IPS-20b (cell line): Measurements from ENCODE around the gene APOM.

ENCODE experiments used
- H3K27ac ChIP-seq: one replicate; pipeline ENCODE4 v1.5.1; 2013; ENCODE audit warnings: low read length
- H3K27me3 ChIP-seq: 2 replicates; pipeline ENCODE4 v1.6.1; 2013; ENCODE audit warnings: mild to moderate bottlenecking, low read length, inconsistent platforms; ENCODE audit not compliant: insufficient read depth
- H3K36me3 ChIP-seq: 2 replicates; pipeline ENCODE4 v1.6.1; 2013; ENCODE audit warnings: low read depth, mild to moderate bottlenecking, inconsistent platforms, low read length, moderate library complexity; ENCODE audit not compliant: insufficient read depth
- H3K4me1 ChIP-seq: 2 replicates; pipeline ENCODE4 v1.6.1; 2013; ENCODE audit warnings: mild to moderate bottlenecking, control low read depth, inconsistent platforms, low read length, moderate library complexity; ENCODE audit not compliant: insufficient read depth
- H3K4me3 ChIP-seq: 2 replicates; pipeline ENCODE4 v1.5.1; 2013; ENCODE audit warnings: mild to moderate bottlenecking, low read length, inconsistent platforms
- H3K9ac ChIP-seq: 2 replicates; pipeline ENCODE4 v1.6.1; 2013; ENCODE audit warnings: low read depth, mild to moderate bottlenecking, inconsistent platforms, low read length, moderate library complexity
- H3K9me3 ChIP-seq: 2 replicates; pipeline ENCODE4 v1.6.1; 2013; ENCODE audit warnings: mild to moderate bottlenecking, low read depth, low read length, inconsistent platforms; ENCODE audit not compliant: insufficient read depth

The APOM gene

GRCh38 chr6:31632279-31632946 is 23.3 kb upstream of the APOM start:
- peaks cover 100% of the 10 kb centered on the region for H3K36me3 ChIP-seq
- no peak overlapping the region for H3K4me3 ChIP-seq
- no peaks in the 10 kb centered on the region for H3K27me3 ChIP-seq
- no peaks in the 10 kb centered on the region for H3K9me3 ChIP-seq
- no peaks in the 10 kb centered on the region for H3K4me1 ChIP-seq
- no peak overlapping the region for H3K9ac ChIP-seq
- H3K27ac ChIP-seq, result no peak overlapping the region

- H3K4me3 ChIP-seq, result no peak overlapping the region
- no peaks in the 10 kb centered on the region for H3K27me3 ChIP-seq
- no peak overlapping the region for H3K9ac ChIP-seq
- no peak overlapping the region for H3K27ac ChIP-seq
- H3K36me3 ChIP-seq, result peaks cover 99% of the 10 kb centered on the region
- H3K9me3 ChIP-seq, result no peaks in the 10 kb centered on the region
- no peaks in the 10 kb centered on the region for H3K4me1 ChIP-seq
These were observed 22.2 kb upstream of the APOM start for GRCh38 chr6:31633447-31633846.

- Histone ChIP-seq H3K9me3 (no peaks in the 10 kb centered on the region), H3K36me3 (peaks cover 97% of the 10 kb centered on the region), H3K4me3 (no peak overlapping the region), H3K4me1 (no peaks in the 10 kb centered on the region), H3K27me3 (no peaks in the 10 kb centered on the region), H3K9ac (no peak overlapping the region), H3K27ac (no peak overlapping the region)
These were observed 21.6 kb upstream of the APOM start for GRCh38 chr6:31634131-31634530.

GRCh38 chr6:31634969-31635575 is 20.6 kb upstream of the APOM start:
- Histone ChIP-seq H3K27me3 (no peaks in the 10 kb centered on the region), H3K9me3 (no peaks in the 10 kb centered on the region), H3K4me1 (no peaks in the 10 kb centered on the region), H3K9ac (no peak overlapping the region), H3K36me3 (peaks cover 97% of the 10 kb centered on the region), H3K4me3 (no peak overlapping the region), H3K27ac (no peak overlapping the region)

- Histone ChIP-seq H3K27ac (no peak overlapping the region), H3K9me3 (no peaks in the 10 kb centered on the region), H3K4me3 (no peak overlapping the region), H3K36me3 (peaks cover 97% of the 10 kb centered on the region), H3K4me1 (no peaks in the 10 kb centered on the region), H3K9ac (no peak overlapping the region), H3K27me3 (no peaks in the 10 kb centered on the region)
These were observed 18.7 kb upstream of the APOM start for GRCh38 chr6:31636698-31637596.

GRCh38 chr6:31639043-31639442 is 16.7 kb upstream of the APOM start:
- H3K27me3 ChIP-seq, result no peaks in the 10 kb centered on the region
- H3K4me1 ChIP-seq, result no peaks in the 10 kb centered on the region
- no peak overlapping the region for H3K4me3 ChIP-seq
- H3K9me3 ChIP-seq, result no peaks in the 10 kb centered on the region
- no peak overlapping the region for H3K27ac ChIP-seq
- peaks cover 95% of the 10 kb centered on the region for H3K36me3 ChIP-seq
- no peak overlapping the region for H3K9ac ChIP-seq

- no peak overlapping the region for H3K27ac ChIP-seq
- peaks cover 95% of the 10 kb centered on the region for H3K36me3 ChIP-seq
- no peaks in the 10 kb centered on the region for H3K4me1 ChIP-seq
- no peak overlapping the region for H3K4me3 ChIP-seq
- H3K27me3 ChIP-seq, result no peaks in the 10 kb centered on the region
- H3K9ac ChIP-seq, result no peak overlapping the region
- no peaks in the 10 kb centered on the region for H3K9me3 ChIP-seq
These were observed 16.2 kb upstream of the APOM start for GRCh38 chr6:31639449-31639861.

- no peak overlapping the region for H3K27ac ChIP-seq
These were observed 15.1 kb upstream of the APOM start for GRCh38 chr6:31640612-31641011.

GRCh38 chr6:31641370-31641769 is 14.3 kb upstream of the APOM start:
- Histone ChIP-seq H3K4me1 (no peaks in the 10 kb centered on the region), H3K4me3 (no peak overlapping the region), H3K27me3 (no peaks in the 10 kb centered on the region), H3K9me3 (no peaks in the 10 kb centered on the region), H3K9ac (no peak overlapping the region), H3K27ac (no peak overlapping the region), H3K36me3 (peaks cover 95% of the 10 kb centered on the region)

More at GRCh38 chr6:31640612-31641011, 15.1 kb upstream of the APOM start:
- H3K4me1 ChIP-seq, result no peaks in the 10 kb centered on the region
- no peaks in the 10 kb centered on the region for H3K27me3 ChIP-seq
- H3K9ac ChIP-seq, result no peak overlapping the region
- H3K4me3 ChIP-seq, result no peak overlapping the region
- H3K9me3 ChIP-seq, result no peaks in the 10 kb centered on the region
- peaks cover 95% of the 10 kb centered on the region for H3K36me3 ChIP-seq

GRCh38 chr6:31642798-31643570 is 12.7 kb upstream of the APOM start:
- Histone ChIP-seq H3K27ac (no peak overlapping the region), H3K9me3 (no peaks in the 10 kb centered on the region), H3K36me3 (peaks cover 94% of the 10 kb centered on the region), H3K4me3 (no peak overlapping the region), H3K27me3 (no peaks in the 10 kb centered on the region), H3K4me1 (no peaks in the 10 kb centered on the region), H3K9ac (no peak overlapping the region)

GRCh38 chr6:31643818-31644454 is 11.8 kb upstream of the APOM start:
- Histone ChIP-seq H3K9me3 (no peaks in the 10 kb centered on the region), H3K36me3 (peaks cover 95% of the 10 kb centered on the region), H3K9ac (no peak overlapping the region), H3K4me3 (no peak overlapping the region), H3K27me3 (no peaks in the 10 kb centered on the region), H3K27ac (no peak overlapping the region), H3K4me1 (no peaks in the 10 kb centered on the region)
